ENCODE measurements around the gene ULK1.

DNA sequence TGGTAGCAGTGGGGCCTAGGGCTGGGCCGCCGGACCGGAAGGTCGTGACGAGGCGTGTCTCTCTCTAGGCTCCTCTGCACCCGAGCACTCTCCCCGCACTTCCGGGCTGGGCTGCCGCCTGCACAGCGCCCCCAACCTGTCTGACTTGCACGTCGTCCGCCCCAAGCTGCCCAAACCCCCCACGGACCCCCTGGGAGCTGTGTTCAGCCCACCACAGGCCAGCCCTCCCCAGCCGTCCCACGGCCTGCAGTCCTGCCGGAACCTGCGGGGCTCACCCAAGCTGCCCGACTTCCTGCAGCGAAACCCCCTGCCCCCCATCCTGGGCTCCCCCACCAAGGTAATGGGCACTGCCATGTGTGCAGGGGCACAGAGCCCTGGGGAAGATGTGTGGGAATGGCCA lies 21.4 kb downstream of the ULK1 start:
- TF ChIP-seq ZBTB7A (IDR thresholded peaks at IDR 0.05; ENCODE audit: low read depth) (no peak), FOXM1 (IDR thresholded peaks at IDR 0.05; ENCODE audit: borderline replicate concordance, low read depth) (no peak), EGR1 (IDR thresholded peaks at IDR 0.05) (no peak), REST (IDR thresholded peaks at IDR 0.05; ENCODE audit: low read depth) (no peak), NFIC (IDR thresholded peaks at IDR 0.05) (no peak), RAD21 (IDR thresholded peaks at IDR 0.05; ENCODE audit: low read depth) (no peak), EP300 (IDR thresholded peaks at IDR 0.05; ENCODE audit: borderline replicate concordance) (no peak), TAF1 (IDR thresholded peaks at IDR 0.05; ENCODE audit: low read depth) (no peak)
